ENCODE data around the gene SLC12A9.
"Not testable (repeated sequence)": the region's sequence is repeated elsewhere in the genome, so short reads cannot be mapped to it uniquely, and the experiment has no call there.

DNA sequence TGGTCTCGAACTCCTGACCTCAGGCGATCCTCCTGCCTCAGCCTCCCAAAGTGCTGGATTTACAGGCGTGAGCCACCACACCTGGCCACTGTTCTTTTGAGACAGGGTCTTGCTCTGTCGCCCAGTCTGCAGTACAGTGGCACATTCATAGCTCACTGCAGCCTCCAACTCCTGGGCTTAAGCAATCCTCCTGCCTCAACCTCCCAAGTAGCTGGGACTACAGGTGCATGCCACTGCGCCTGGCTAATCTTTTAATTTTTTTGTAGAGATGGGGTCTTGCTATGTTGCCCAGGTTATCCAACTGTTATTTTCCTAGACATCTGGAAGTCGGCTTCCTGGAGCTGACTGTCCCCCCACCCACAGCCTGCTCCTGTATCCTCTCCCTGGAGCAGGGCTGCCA lies 45.6 kb upstream of the SLC12A9 start:
- TF ChIP-seq, protein P1, sequence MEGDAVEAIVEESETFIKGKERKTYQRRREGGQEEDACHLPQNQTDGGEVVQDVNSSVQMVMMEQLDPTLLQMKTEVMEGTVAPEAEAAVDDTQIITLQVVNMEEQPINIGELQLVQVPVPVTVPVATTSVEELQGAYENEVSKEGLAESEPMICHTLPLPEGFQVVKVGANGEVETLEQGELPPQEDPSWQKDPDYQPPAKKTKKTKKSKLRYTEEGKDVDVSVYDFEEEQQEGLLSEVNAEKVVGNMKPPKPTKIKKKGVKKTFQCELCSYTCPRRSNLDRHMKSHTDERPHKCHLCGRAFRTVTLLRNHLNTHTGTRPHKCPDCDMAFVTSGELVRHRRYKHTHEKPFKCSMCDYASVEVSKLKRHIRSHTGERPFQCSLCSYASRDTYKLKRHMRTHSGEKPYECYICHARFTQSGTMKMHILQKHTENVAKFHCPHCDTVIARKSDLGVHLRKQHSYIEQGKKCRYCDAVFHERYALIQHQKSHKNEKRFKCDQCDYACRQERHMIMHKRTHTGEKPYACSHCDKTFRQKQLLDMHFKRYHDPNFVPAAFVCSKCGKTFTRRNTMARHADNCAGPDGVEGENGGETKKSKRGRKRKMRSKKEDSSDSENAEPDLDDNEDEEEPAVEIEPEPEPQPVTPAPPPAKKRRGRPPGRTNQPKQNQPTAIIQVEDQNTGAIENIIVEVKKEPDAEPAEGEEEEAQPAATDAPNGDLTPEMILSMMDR (IDR thresholded peaks at IDR 0.05), result not testable (repeated sequence)
- TF ChIP-seq POLR2A (IDR thresholded peaks at IDR 0.05), result not testable (repeated sequence)
